ENCODE data around the gene TRNP1. TPM values are rescaled to one million over a fixed set of nuclear protein-coding genes. Genes with fewer than 3 reads are reported as not detected.

The TRNP1 gene
- total RNA-seq, 2 experiments from 2014 or later, result 0.19 TPM; not detected in 1

DNA sequence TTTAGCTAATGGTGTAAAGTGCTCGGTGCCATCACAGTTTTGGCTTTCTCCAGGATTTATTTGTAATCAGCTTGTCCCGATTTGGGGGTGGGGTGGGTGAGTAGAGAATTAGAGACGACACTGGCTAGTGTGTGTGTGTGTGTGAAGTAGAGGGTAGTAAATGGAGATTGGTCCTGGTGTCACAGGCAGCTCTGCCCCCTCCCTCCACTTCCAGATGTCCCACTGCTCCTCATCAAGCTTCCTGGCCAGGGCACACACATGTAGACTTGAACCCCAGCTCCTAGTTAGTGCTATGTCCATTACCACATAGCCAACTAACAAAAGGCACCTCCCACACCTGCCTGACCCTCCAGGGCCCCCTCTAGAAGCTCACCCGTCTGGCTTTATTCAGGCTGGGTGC, 3.2 kb downstream of the TRNP1 start:
- Histone ChIP-seq H3K9me3 (ENCODE audit: low read length) (no peaks in the 10 kb centered on the region), H3K27ac (ENCODE audit: low read depth, low read length, poor library complexity, severe bottlenecking) (no peak overlapping the region), H3K4me1 (ENCODE audit: insufficient read depth, low read length, poor library complexity, severe bottlenecking) (peaks cover 2% of the 10 kb centered on the region), H3K79me2 (ENCODE audit: insufficient read depth, low read depth, low read length) (no peaks in the 10 kb centered on the region), H3K9me2 (ENCODE audit: insufficient read depth, low read length) (no peaks in the 10 kb centered on the region), H2AFZ (ENCODE audit: low read length) (no peak overlapping the region), H3K36me3 (ENCODE audit: insufficient read depth, low read length) (no peaks in the 10 kb centered on the region), H4K20me1 (ENCODE audit: insufficient read depth, low read length) (no peaks in the 10 kb centered on the region), H3K4me2 (ENCODE audit: low read length) (no peak overlapping the region), H3K4me3 (ENCODE audit: low read depth, low read length, poor library complexity, severe bottlenecking) (no peak overlapping the region)
- intact Hi-C loops (cut with micrococcal nuclease; ENCODE audit: unreplicated experiment), result loop anchor here (1.0 kb wide), 1 partner anchor 101 kb away; no protein-coding TSS in a partner anchor
- CTCF ChIA-PET (ENCODE audit: unreplicated experiment), result interaction anchor here (0.6 to 1.4 kb wide), 2 partner anchors 50 to 317 kb away, joined by 3 to 4 read pairs; no protein-coding TSS in a partner anchor
- BruUV-seq (replicated peaks), result no TSS peak
- no peak for DNase-seq (ENCODE audit: low spot score)
- TF ChIP-seq EZH2phosphoT487 (IDR thresholded peaks at IDR 0.05; ENCODE audit: borderline replicate concordance, low read depth, low read length), result no peak
- TF ChIP-seq, protein P1, sequence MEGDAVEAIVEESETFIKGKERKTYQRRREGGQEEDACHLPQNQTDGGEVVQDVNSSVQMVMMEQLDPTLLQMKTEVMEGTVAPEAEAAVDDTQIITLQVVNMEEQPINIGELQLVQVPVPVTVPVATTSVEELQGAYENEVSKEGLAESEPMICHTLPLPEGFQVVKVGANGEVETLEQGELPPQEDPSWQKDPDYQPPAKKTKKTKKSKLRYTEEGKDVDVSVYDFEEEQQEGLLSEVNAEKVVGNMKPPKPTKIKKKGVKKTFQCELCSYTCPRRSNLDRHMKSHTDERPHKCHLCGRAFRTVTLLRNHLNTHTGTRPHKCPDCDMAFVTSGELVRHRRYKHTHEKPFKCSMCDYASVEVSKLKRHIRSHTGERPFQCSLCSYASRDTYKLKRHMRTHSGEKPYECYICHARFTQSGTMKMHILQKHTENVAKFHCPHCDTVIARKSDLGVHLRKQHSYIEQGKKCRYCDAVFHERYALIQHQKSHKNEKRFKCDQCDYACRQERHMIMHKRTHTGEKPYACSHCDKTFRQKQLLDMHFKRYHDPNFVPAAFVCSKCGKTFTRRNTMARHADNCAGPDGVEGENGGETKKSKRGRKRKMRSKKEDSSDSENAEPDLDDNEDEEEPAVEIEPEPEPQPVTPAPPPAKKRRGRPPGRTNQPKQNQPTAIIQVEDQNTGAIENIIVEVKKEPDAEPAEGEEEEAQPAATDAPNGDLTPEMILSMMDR (conservative IDR thresholded peaks at IDR 0.05; ENCODE audit: low read length), result no peak
- POLR2A ChIA-PET, result no interaction called here

DNA sequence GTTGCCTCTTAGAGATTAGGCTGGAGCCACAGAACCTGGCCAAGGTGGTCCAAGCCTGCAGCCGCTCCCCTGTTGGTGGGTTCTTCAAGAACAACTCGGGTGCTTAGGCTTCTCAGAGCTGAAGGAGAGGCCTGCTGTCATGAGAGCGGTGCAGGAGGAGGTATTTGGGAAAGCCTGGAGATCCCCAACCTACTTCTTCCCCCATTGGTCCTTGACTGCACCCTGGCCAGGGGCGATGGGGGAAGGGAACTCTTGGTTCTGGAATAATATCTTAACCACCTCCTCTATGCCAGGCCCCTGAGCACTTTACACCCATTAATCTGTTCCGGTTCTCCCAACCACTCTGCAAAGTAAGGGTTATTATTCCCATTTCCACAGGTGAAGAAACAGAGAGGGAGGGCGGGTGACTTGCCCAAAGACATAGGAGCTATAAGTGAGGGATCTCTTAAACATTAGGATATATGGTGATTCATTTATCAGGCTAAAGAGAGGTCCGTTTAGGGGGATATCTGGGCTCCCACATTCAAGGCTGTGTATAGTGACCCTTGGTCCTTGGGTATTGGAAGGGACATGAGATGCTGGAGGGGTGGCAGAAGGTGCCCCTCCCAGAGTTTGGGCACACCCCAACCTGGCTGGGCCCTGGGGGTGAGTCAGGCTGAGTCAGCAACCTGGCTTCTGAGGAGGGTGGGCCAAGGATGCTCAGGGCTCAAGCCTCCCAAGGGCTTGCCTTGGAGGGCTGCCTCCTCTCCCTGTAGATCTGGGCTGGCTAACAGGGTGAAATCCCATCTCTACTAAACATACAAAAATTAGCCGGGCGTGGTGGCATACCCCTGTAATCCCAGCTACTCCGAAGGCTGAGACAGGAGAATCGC, 5.2 kb downstream of the TRNP1 start:
- Histone ChIP-seq H3K9me3 (ENCODE audit: low read length) (no peaks in the 10 kb centered on the region), H2AFZ (ENCODE audit: low read length) (peak overlapping the region; percentile 18; the same call in 1 of the 2 replicates), H3K4me2 (ENCODE audit: low read length) (no peak overlapping the region), H3K4me1 (ENCODE audit: insufficient read depth, low read length, poor library complexity, severe bottlenecking) (peaks cover 7% of the 10 kb centered on the region), H4K20me1 (ENCODE audit: insufficient read depth, low read length) (no peaks in the 10 kb centered on the region), H3K79me2 (ENCODE audit: insufficient read depth, low read depth, low read length) (no peaks in the 10 kb centered on the region), H3K27ac (ENCODE audit: low read depth, low read length, poor library complexity, severe bottlenecking) (no peak overlapping the region), H3K4me3 (ENCODE audit: low read depth, low read length, poor library complexity, severe bottlenecking) (no peak overlapping the region), H3K36me3 (ENCODE audit: insufficient read depth, low read length) (no peaks in the 10 kb centered on the region), H3K9me2 (ENCODE audit: insufficient read depth, low read length) (no peaks in the 10 kb centered on the region)
- no peak for DNase-seq (ENCODE audit: low spot score)
- ChIA-PET CTCF (ENCODE audit: unreplicated experiment) (interaction anchor here (0.6 to 1.1 kb wide), 3 partner anchors 7 to 78 kb away, joined by 3 to 4 read pairs (median 3); no protein-coding TSS in a partner anchor), POLR2A (interaction anchor here (0.6 to 1.1 kb wide), 2 partner anchors 10 to 19 kb away, joined by 3 read pairs; no protein-coding TSS in a partner anchor)
- intact Hi-C loops (cut with micrococcal nuclease; ENCODE audit: unreplicated experiment), result no loop called here
- TF ChIP-seq, protein P1 (conservative IDR thresholded peaks at IDR 0.05; ENCODE audit: low read length), result no peak
- no peak for TF ChIP-seq EZH2phosphoT487 (IDR thresholded peaks at IDR 0.05; ENCODE audit: borderline replicate concordance, low read depth, low read length)
- no TSS peak for BruUV-seq (replicated peaks)

Measured in OCI-LY7 (cell line).